WTC11 (cell line): Measurements from ENCODE around the gene NAA40.

ENCODE experiments used
- ATF3 ChIP-seq: sonication (generic); formaldehyde crosslinking; conservative IDR thresholded peaks from 2 replicates; pipeline ENCODE4 v1.8.1; 2022; ENCODE audit warnings: mild to moderate bottlenecking, missing genetic modification reagents
- ATF6 ChIP-seq: sonication (generic); formaldehyde crosslinking; IDR thresholded peaks from 2 replicates; pipeline ENCODE4 v1.8.1; 2023; ENCODE audit warnings: mild to moderate bottlenecking, missing genetic modification reagents
- CTCF ChIP-seq: fragments of 200-600 bp; IDR thresholded peaks from 2 replicates; pipeline ENCODE4 v1.8.0; 2022; ENCODE audit warnings: antibody characterized with exemption
- ETV6 ChIP-seq: sonication (generic); formaldehyde crosslinking; IDR thresholded peaks from 2 replicates; pipeline ENCODE4 v1.8.1; 2022; ENCODE audit warnings: mild to moderate bottlenecking, missing genetic modification reagents
- JUN ChIP-seq: sonication (generic); formaldehyde crosslinking; IDR thresholded peaks from 2 replicates; pipeline ENCODE4 v1.8.0; 2023; ENCODE audit warnings: mild to moderate bottlenecking, missing genetic modification reagents
- KAT7 ChIP-seq: sonication (generic); formaldehyde crosslinking; IDR thresholded peaks from 2 replicates; pipeline ENCODE4 v1.8.1; 2023; ENCODE audit warnings: missing genetic modification reagents, mild to moderate bottlenecking, borderline replicate concordance
- MAX ChIP-seq: sonication (generic); formaldehyde crosslinking; IDR thresholded peaks from 2 replicates; pipeline ENCODE4 v1.8.0; 2022; ENCODE audit warnings: mild to moderate bottlenecking, missing genetic modification reagents
- NR2C2 ChIP-seq: sonication (generic); formaldehyde crosslinking; IDR thresholded peaks from 2 replicates; pipeline ENCODE4 v1.8.0; 2022; ENCODE audit warnings: mild to moderate bottlenecking, missing genetic modification reagents
- RORB ChIP-seq: fragments of 250-450 bp; sonication (Bioruptor Pico); IDR thresholded peaks from 2 replicates; pipeline ENCODE4 v1.9.0; 2021; ENCODE audit warnings: mild to moderate bottlenecking
- STAT6 ChIP-seq: sonication (generic); formaldehyde crosslinking; conservative IDR thresholded peaks from 2 replicates; pipeline ENCODE4 v1.8.1; 2023; ENCODE audit warnings: mild to moderate bottlenecking, low read depth, missing genetic modification reagents, moderate library complexity
- USF2 ChIP-seq: sonication (generic); formaldehyde crosslinking; IDR thresholded peaks from 2 replicates; pipeline ENCODE4 v1.8.1; 2023; ENCODE audit warnings: mild to moderate bottlenecking, missing genetic modification reagents, moderate library complexity
- ZMAT4 ChIP-seq: fragments of 250-450 bp; sonication (Bioruptor Pico); IDR thresholded peaks from 2 replicates; pipeline ENCODE4 v1.9.0; 2021; ENCODE audit warnings: mild to moderate bottlenecking
- ZNF512 ChIP-seq: sonication (generic); formaldehyde crosslinking; IDR thresholded peaks from 2 replicates; pipeline ENCODE4 v1.8.1; 2022; ENCODE audit warnings: missing genetic modification reagents, borderline replicate concordance
- ZNF532 ChIP-seq: fragments of 250-450 bp; sonication (Bioruptor Pico); IDR thresholded peaks from 2 replicates; pipeline ENCODE4 v1.9.0; 2021; ENCODE audit warnings: mild to moderate bottlenecking, borderline replicate concordance

GRCh38 chr11:63922673-63923192 is 16.1 kb upstream of the NAA40 start:
- TF ChIP-seq ZNF532 (CRISPR knock-in tag) (no peak), CTCF (no peak), ZMAT4 (CRISPR knock-in tag) (no peak), ZNF512 (CRISPR knock-in tag) (no peak), ETV6 (CRISPR knock-in tag) (no peak), MAX (CRISPR knock-in tag) (no peak), ATF3 (CRISPR knock-in tag) (no peak), KAT7 (no peak), STAT6 (CRISPR knock-in tag) (no peak), JUN (CRISPR knock-in tag) (no peak), ATF6 (no peak), NR2C2 (no peak), RORB (CRISPR knock-in tag) (no peak), USF2 (CRISPR knock-in tag) (no peak)
